T1000 (cell line): ENCODE data around the gene DDX10.
"Not testable (repeated sequence)": the region's sequence is repeated elsewhere in the genome, so short reads cannot be mapped to it uniquely, and the experiment has no call there.

Experiments used
- DNase-seq: peaks from one replicate; lab custom pipeline; 2025; ENCODE audit warnings: mixed read lengths; lab: John Stamatoyannopoulos, UW

DDX10 gene

GRCh38 chr11:108774037-108774730 lies 109.3 kb downstream of the DDX10 start:
- no peak for DNase-seq

DNA sequence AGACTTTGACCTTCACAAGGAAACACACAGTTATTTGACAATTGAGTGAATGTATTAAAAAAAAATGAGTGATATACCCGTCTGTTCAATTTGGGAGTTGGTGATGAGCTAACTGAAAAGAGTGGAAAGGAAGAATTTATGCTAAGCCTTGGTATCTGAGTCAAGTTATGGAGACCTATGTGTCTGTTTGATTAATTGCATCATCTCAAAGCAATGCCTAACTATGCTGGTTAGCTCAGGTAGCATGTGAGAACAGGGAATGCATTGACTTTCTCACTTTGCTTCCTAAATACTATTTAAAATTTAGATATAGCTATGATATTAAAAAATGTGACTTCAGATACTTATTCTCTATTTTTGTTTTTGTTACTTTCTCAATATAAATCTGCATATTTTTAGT lies 110.5 kb downstream of the DDX10 start:
- no peak for DNase-seq

GRCh38 chr11:108779147-108779546 lies 114.3 kb downstream of the DDX10 start:
- not testable (repeated sequence) for DNase-seq

DNA sequence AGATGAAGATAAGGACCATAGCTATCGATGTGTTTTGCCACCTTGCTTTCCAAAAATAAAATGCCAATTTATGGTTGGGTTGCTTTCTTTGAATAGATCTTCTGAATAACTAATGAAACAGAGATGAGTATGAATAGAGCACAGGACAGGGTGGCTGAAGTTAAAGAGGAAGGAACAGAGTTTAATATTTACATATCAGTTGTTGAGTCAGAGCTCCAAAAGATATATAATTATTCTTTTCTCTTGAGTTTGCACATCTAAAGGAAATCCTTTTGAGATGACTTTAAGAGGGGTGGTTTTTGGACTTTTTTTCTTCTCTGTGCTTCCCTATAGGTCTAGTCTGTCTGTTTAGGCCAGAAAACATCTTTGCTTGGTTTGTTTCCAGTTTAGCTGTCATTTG lies 115.2 kb downstream of the DDX10 start:
- no peak for DNase-seq

- no peak for DNase-seq
Observed at GRCh38 chr11:108781946-108782345, 117.1 kb downstream of the DDX10 start.

- no peak for DNase-seq
Observed at GRCh38 chr11:108786281-108786990, 121.6 kb downstream of the DDX10 start.

DNA sequence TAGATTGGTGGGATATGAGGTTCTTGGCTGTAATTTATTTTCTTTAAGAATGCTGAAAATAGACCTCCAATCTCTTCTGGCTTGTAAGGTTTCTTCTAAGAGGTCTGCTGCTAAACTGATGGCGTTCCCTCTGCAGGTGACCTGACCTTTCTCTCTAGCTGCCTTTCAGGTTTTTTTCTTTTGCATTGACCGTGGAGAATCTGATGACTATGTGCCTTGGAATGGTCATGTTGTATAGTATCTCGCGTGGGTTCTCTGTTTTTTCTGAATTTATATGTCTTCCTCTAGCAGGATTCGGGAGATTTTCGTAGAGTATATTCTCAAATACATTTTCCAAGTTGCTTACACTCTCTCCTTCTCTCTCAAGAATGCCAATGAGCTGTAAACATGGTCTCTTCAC lies 122.2 kb downstream of the DDX10 start:
- no peak for DNase-seq

GRCh38 chr11:108788565-108789199 lies 123.8 kb downstream of the DDX10 start:
- DNase-seq = no peak

DNA sequence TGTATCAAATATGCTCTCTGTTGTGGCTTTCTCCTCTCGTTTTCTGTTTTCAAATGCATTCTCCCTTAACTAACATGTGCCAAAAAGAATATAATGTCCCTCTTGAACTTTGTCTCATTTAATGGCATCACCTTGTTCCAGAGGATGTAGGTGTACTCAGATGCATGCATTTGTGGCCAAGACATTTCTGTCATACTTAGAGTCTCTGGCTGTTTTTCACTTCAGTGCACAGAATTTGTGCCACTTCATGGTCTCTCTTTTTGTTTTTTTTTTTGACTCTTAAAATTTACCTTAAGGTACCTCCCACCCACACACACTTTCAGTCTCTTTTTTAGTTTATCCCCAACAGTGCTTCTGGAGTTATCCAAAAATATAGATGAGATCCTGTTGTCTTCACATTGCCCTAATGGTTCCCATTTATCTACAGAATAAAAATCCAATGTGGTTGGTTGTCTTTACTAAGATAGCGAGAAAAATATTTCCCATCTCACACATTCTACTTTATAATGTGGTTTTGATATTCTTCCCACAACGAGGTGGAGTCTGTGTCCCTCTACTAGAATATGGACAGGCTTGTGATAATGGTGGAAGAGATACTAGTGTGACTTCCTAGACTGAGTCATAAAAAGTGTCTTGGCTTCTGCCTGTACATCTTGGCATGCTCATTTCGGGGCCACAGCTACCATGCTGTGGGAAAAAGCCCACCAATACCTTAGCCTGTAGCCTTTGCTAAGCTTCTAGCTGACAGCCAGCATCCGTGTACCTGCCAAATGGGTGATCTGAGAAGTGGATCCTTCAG lies 125.8 kb downstream of the DDX10 start:
- no peak for DNase-seq

DNA sequence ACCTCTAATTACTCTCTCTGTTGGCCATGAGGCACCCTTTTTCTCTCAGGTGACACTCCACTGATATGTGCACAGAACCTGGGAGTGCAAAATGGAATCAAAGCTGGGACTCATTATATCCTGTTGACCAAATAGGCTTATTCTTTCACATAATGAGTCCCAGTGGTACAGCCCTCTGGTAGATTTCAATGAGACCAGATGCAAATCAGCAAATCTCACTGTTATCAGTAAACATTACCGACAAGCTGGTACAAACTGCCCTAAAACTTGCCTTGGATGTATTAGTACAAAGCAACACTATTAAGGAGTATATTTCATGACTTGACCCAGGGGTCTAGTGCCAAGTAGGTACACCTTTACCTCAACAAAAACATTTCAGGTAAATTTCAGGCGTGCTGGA lies 128.3 kb downstream of the DDX10 start:
- DNase-seq = no peak

DNA sequence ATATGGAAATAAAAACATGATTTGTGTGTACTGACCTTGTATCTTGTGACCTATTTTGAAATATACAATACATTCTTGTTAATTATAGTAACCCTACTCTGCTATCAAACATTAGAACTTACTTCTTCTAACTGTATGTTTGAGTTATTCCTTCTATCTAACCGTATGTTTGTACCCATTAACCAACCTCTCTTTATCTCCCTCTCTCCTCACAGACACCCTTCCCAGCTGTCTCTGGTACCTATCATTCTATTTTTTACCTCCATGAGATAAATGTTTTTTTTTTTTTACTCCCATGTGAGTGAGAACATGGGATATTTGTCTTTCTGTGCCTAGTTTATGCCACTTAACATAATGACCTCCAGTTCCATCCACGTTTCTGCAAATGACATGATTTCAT lies 128.7 kb downstream of the DDX10 start:
- DNase-seq = no peak

DNA sequence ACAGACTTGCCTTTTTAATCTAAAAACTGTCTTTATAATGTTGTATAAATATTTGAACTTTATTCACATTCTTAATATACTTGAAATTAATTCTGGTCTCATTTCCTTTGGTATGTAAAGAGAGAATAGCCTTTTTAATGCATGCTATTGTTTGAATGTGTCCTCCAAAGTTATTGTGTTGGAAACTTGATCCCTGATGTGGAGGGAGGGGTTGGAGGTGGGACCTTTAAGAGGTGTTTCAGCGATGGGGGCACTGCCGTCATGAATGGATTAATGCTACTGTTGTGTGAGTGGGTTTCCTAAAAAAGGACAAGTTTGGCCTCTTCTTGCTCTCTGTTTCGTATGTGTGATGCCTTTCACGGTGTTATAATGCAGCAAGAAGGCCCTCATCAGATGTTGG lies 131.7 kb downstream of the DDX10 start:
- DNase-seq = no peak

GRCh38 chr11:108797578-108798100 lies 132.8 kb downstream of the DDX10 start:
- no peak for DNase-seq

- no peak for DNase-seq
Observed at GRCh38 chr11:108802492-108802891, 137.6 kb downstream of the DDX10 start.

DNA sequence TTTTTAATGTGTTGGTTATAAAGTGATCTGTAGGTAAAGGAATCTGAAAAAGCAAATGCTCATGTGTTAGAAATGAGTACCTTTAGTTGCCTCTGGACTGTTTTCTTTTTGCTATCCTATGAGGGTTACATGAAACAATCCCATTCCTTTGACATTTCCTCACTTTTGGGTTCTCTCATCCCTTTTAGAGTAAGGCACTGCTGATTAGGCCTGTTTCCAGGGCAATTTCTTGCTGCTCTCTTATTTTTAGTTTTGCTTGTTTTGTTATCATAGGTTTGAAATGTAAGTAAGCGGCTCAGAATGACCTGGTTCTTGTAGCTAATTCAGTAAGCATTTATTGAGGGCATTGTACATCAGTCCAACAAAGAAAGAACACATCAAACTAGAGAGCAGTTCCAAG lies 138.9 kb downstream of the DDX10 start:
- no peak for DNase-seq

DNA sequence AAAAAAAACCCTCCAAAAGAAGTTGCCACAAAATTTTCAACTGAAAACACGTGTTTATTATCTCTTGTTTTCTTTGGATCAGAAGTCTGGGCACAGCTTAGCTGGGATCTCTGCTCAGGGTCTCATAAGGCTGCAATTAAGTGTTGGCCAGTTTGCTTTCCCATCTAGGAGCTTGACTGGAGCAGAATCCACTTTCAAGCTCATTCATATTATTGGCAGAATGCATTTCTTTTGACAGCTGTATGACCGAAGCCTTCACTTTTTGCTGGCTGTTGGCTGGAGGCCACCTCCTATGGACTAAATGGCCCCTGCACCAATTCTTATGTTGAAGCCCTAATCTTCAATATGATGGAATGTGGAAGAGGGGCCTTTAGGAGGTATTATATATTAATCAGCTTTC lies 139.6 kb downstream of the DDX10 start:
- no peak for DNase-seq

GRCh38 chr11:108805030-108805429 lies 140.2 kb downstream of the DDX10 start:
- no peak for DNase-seq

GRCh38 chr11:108807262-108807661 lies 142.4 kb downstream of the DDX10 start:
- DNase-seq = no peak

GRCh38 chr11:108813086-108813485 lies 148.2 kb downstream of the DDX10 start:
- DNase-seq = no peak

- no peak for DNase-seq
Observed at GRCh38 chr11:108817976-108818375, 153.1 kb downstream of the DDX10 start.

GRCh38 chr11:108818971-108819370 lies 154.1 kb downstream of the DDX10 start:
- DNase-seq = no peak

DNA sequence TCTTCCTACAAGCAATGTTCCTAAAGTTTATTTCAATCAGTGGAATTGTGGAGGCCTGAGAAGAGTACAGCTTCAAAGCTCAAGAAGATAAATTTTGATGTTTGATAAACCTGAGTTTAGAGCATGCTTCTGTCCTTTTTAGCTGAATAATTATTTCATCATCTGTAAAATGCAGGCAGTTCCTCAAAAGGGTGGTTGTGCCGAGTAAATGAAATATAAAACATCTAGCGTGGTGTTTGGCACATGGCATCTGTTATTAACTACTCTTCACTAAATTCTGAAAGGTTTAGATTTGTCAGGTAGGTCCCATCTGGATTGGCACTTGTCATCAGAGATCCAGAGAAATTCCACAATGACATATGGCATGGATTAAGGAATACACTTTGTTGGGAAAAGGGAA lies 155.1 kb downstream of the DDX10 start:
- no peak for DNase-seq
